Kidney epithelial cell (primary cell): ENCODE measurements around the gene SEZ6L. TPM values are rescaled to one million over a fixed set of nuclear protein-coding genes. Genes with fewer than 3 reads are reported as not detected.

ENCODE experiments used
- DNase-seq: peaks from one replicate; pipeline ENCODE4 v3.0.0-alpha.2; 2010; ENCODE audit warnings: low read depth
- H3K27me3 ChIP-seq: 2 replicates; pipeline ENCODE4 v1.6.0; 2011; ENCODE audit warnings: low read length; ENCODE audit not compliant: control insufficient read depth, insufficient read depth
- H3K36me3 ChIP-seq: 2 replicates; pipeline ENCODE4 v1.5.1; 2011; ENCODE audit warnings: low read length; ENCODE audit not compliant: control insufficient read depth, insufficient read depth
- H3K4me3 ChIP-seq: 2 replicates; pipeline ENCODE4 v1.5.1; 2011; ENCODE audit warnings: low read depth, mild to moderate bottlenecking, control low read depth, low read length
- total RNA-seq: library from RNA; depleted of rRNA; stranded (reverse); fragments of >200 nt; gene quantifications from 2 replicates; pipeline ENCODE4 v1.2.3, GENCODE V29; 2015
- TF ChIP-seq, protein P1 (sequence below): IDR thresholded peaks from 2 replicates; pipeline ENCODE4 v1.5.1; 2011; ENCODE audit warnings: mild to moderate bottlenecking, moderate library complexity, low read length, control low read depth, inconsistent platforms; ENCODE audit not compliant: insufficient read depth, poor library complexity, severe bottlenecking

The SEZ6L gene
- total RNA-seq, 1 donor from 2014 or later, result not detected

DNA sequence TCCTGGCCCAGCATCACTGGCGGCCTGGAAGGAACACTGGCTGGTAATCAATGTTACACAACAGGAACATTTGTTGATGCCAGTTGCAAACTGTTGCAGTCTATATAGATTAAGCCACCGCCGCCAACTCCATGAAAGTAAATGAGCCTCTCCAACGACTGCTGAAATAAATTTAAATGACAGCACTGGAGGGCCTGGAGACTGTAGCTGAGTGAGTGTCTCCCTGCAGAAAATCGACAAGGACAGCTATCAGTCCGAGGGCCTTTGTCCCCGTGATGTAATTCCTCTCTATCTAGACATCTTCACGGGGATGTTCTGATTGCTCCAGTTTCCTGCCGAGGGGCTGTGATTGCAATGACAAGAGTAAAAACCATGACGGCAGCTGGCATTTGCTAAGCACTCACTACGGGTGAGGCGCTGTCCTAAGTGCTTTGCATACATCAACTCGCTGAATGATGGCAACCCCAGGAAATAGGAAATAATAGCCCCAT lies 120.4 kb downstream of the SEZ6L start:
- Histone ChIP-seq H3K36me3 (no peaks in the 10 kb centered on the region), H3K4me3 (no peak overlapping the region), H3K27me3 (no peaks in the 10 kb centered on the region)
- no peak for DNase-seq
- TF ChIP-seq, protein P1, sequence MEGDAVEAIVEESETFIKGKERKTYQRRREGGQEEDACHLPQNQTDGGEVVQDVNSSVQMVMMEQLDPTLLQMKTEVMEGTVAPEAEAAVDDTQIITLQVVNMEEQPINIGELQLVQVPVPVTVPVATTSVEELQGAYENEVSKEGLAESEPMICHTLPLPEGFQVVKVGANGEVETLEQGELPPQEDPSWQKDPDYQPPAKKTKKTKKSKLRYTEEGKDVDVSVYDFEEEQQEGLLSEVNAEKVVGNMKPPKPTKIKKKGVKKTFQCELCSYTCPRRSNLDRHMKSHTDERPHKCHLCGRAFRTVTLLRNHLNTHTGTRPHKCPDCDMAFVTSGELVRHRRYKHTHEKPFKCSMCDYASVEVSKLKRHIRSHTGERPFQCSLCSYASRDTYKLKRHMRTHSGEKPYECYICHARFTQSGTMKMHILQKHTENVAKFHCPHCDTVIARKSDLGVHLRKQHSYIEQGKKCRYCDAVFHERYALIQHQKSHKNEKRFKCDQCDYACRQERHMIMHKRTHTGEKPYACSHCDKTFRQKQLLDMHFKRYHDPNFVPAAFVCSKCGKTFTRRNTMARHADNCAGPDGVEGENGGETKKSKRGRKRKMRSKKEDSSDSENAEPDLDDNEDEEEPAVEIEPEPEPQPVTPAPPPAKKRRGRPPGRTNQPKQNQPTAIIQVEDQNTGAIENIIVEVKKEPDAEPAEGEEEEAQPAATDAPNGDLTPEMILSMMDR, result no peak

DNA sequence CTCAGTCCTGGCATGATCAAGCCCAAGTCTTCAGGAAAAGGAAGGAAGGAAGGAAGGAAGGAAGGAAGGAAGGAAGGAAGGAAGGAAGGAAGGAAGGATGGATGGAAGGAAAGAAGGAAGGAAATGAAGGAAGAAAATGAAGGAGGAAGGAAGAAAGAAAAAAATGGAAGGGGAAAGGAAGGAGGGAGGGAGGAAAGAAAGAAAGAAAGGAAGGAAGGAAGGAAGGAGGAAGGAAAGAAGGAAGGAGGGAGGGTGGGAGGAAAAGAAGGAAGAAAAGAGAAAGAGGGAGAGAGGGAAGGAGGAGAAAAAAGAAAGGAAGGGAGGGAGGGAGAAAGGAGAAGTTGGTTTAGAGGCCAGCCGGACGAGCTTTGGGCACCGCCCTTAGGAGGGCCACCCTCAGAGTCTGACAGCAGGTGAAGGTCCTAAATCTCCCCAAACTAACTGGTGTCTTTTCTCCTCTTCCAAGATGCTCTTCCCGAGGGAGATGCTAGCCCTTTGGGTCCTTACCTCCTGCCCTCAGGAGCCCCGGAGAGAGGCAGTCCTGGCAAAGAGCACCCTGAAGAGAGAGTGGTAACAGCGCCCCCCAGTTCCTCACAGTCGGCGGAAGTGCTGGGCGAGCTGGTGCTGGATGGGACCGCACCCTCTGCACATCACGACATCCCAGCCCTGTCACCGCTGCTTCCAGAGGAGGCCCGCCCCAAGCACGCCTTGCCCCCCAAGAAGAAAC lies 122.8 kb downstream of the SEZ6L start:
- no peak for DNase-seq
- no peaks in the 10 kb centered on the region for H3K27me3 ChIP-seq
- TF ChIP-seq, protein P1, result no peak

DNA sequence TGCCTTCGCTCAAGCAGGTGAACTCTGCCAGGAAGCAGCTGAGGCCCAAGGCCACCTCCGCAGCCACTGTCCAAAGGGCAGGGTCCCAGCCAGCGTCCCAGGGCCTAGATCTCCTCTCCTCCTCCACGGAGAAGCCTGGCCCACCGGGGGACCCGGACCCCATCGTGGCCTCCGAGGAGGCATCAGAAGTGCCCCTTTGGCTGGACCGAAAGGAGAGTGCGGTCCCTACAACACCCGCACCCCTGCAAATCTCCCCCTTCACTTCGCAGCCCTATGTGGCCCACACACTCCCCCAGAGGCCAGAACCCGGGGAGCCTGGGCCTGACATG lies 123.4 kb downstream of the SEZ6L start:
- Histone ChIP-seq H3K36me3 (no peaks in the 10 kb centered on the region), H3K4me3 (no peak overlapping the region), H3K27me3 (no peaks in the 10 kb centered on the region)
- no peak for DNase-seq
- TF ChIP-seq, protein P1, result no peak

More for the DNA sequence above, 122.8 kb downstream of the SEZ6L start:
- no peak overlapping the region for H3K4me3 ChIP-seq
- H3K36me3 ChIP-seq, result no peaks in the 10 kb centered on the region

DNA sequence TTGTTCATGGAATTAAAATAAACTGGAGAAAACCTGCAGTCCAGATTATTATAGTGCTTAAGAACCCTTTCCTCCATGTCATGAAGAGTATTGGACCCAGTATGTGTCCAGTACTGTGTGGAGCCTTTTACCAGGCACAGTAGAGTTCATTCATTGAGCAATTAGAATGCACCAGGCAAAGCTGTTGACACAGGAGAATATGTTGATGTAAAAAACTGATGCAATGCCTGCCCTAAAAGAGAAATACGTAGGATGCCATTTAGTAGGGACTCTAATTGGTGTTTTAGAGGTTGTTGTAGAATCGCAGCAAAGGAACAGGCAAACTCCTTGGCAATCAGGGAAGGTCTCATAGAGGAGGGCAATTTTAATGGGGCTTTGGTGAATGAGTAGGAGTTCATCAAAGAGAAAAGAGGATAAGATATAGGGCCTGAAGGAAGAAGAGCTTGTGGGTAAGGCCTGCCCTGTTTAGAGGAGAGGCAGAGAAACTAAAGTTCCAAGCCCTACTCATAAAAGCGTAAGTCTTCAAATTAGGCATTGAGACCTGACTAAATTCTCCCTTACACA lies 126.4 kb downstream of the SEZ6L start:
- no peaks in the 10 kb centered on the region for H3K27me3 ChIP-seq
- no peak for DNase-seq
- no peak overlapping the region for H3K4me3 ChIP-seq
- H3K36me3 ChIP-seq, result no peaks in the 10 kb centered on the region
- TF ChIP-seq, protein P1, result no peak

DNA sequence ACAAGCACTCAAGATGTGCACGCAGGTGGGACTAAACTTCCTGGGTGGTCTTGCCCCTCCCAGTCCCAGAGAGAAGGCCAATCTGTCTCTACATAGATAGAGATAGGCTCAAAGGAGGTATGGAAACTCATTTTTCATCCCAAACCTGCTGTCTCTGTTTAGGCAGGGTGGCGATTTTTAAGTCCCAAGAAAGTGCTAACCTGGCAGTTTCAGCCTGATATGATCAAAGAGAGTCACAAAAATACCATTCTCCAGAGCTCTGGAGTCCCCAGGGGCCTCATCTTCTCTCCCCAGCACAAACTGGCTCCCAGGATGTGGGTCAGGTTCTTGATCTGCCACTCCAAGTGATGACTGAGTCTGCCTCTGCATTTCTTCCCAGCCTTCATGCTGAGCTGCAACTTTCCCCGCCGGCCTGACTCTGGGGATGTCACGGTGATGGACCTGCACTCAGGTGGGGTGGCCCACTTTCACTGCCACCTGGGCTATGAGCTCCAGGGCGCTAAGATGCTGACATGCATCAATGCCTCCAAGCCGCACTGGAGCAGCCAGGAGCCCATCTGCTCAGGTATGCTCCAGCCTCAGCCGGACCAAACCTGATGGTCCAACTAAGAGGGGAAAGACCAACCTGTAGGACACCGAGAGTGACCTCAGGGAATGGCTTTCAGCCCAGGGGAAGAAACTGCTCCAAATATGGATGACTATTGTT lies 129.5 kb downstream of the SEZ6L start:
- TF ChIP-seq, protein P1, result no peak
- H3K36me3 ChIP-seq, result no peaks in the 10 kb centered on the region
- no peaks in the 10 kb centered on the region for H3K27me3 ChIP-seq
- DNase-seq, result no peak
- no peak overlapping the region for H3K4me3 ChIP-seq
